Endothelial cell of umbilical vein (primary cell): ENCODE data around the gene LAMA5. TPM values are rescaled to one million over a fixed set of nuclear protein-coding genes. Genes with fewer than 3 reads are reported as not detected.

Experiments used
- BruUV-seq: library from RNA; stranded (reverse); fragments of 400-500 nt; replicated peaks from 2 replicates; lab custom pipeline; 2021; lab: Mats Ljungman, UMichigan
- CTCF ChIA-PET: fragments of 300-600, 350-600 bp; sonication (Branson Sonifier 250); formaldehyde crosslinking; loops from one replicate; lab custom pipeline; 2021; ENCODE audit warnings: antibody characterized with exemption, inconsistent platforms; lab: Charles Lee
- POLR2A ChIA-PET: fragments of 300-600, 350-600 bp; sonication (Branson Sonifier 250); formaldehyde crosslinking; loops from one replicate; lab custom pipeline; 2021; ENCODE audit warnings: antibody characterized with exemption, inconsistent platforms; lab: Charles Lee
- DNase-seq: peaks from one replicate; pipeline ENCODE4 v3.0.0-alpha.2; 2011; ENCODE audit warnings: low read depth, low spot score
- FAIRE-seq: peaks from 2 replicates; lab custom pipeline; 2011; peaks lifted over from hg19 to GRCh38; lab: Jason Lieb, UNC
- H2AFZ ChIP-seq: 2 replicates; pipeline ENCODE4 v1.6.0; 2012; ENCODE audit warnings: low read depth, low read length, control low read depth, inconsistent platforms
- H3K27ac ChIP-seq: 2 replicates; pipeline ENCODE4 v1.5.1; 2011; ENCODE audit warnings: low read depth, mild to moderate bottlenecking, control low read depth, low read length, moderate library complexity; ENCODE audit not compliant: insufficient read depth
- H3K27me3 ChIP-seq, 2 experiments: 2 replicates each; pipeline versions ENCODE4 v1.6.0 to v1.6.1; 2011; ENCODE audit warnings: low read length in 2 of 2, mixed read lengths in 1 of 2; ENCODE audit not compliant: control insufficient read depth in 2 of 2, insufficient read depth in 2 of 2
- H3K36me3 ChIP-seq, 2 experiments: 2 replicates in 1 of 2; 3 replicates in 1 of 2; pipeline ENCODE4 v1.5.1; 2011; ENCODE audit warnings: low read length in 2 of 2, mild to moderate bottlenecking in 1 of 2, moderate library complexity in 1 of 2; ENCODE audit not compliant: control insufficient read depth in 2 of 2, insufficient read depth in 2 of 2; ENCODE audit errors: extremely low read depth in 1 of 2
- H3K4me1 ChIP-seq: 3 replicates; pipeline ENCODE4 v1.5.1; 2011; ENCODE audit warnings: mild to moderate bottlenecking, low read length; ENCODE audit not compliant: control insufficient read depth, insufficient read depth; ENCODE audit errors: extremely low read depth
- H3K4me2 ChIP-seq: 2 replicates; pipeline ENCODE4 v1.6.1; 2011; ENCODE audit warnings: low read length, control low read depth, mixed read lengths; ENCODE audit not compliant: insufficient read depth
- H3K4me3 ChIP-seq, 3 experiments: fragments of 200-600 bp in 1 of 3; sonication (generic), shearing (Covaris generic) in 1 of 3; replicated peaks in 1 of 3; 2 replicates each; pipeline ENCODE4 v1.5.1; 2011 to 2016; ENCODE audit warnings: control low read depth in 3 of 3, low read length in 3 of 3, mild to moderate bottlenecking in 2 of 3, inconsistent platforms in 1 of 3, low read depth in 1 of 3, moderate library complexity in 1 of 3; ENCODE audit not compliant: insufficient read depth in 1 of 3
- H3K79me2 ChIP-seq: 2 replicates; pipeline ENCODE4 v1.6.0; 2012; ENCODE audit warnings: low read length, inconsistent platforms; ENCODE audit not compliant: control insufficient read depth, insufficient read depth
- H3K9ac ChIP-seq: replicated peaks from 2 replicates; pipeline ENCODE3; 2011; ENCODE audit warnings: low read length, control low read depth; ENCODE audit not compliant: insufficient read depth; ENCODE audit errors: extremely low read depth
- H3K9me1 ChIP-seq: replicated peaks from 3 replicates; pipeline ENCODE4 v1.6.0; 2011; ENCODE audit warnings: mild to moderate bottlenecking, low read length; ENCODE audit not compliant: control insufficient read depth, insufficient read depth; ENCODE audit errors: extremely low read depth
- H3K9me3 ChIP-seq: replicated peaks from 2 replicates; pipeline ENCODE4 v1.5.1; 2012; ENCODE audit warnings: low read length, inconsistent platforms; ENCODE audit not compliant: control insufficient read depth, insufficient read depth
- H4K20me1 ChIP-seq: replicated peaks from 2 replicates; pipeline ENCODE3; 2011; ENCODE audit warnings: mild to moderate bottlenecking, low read length; ENCODE audit not compliant: control insufficient read depth, insufficient read depth; ENCODE audit errors: extremely low read depth
- CTCF ChIP-seq, 2 donors: IDR thresholded peaks; 1 replicate in 1 of 2; 2 replicates in 1 of 2; pipeline ENCODE4 v1.5.1; 2011; ENCODE audit warnings: low read length in 2 of 2, mild to moderate bottlenecking in 2 of 2, moderate library complexity in 2 of 2, control low read depth in 1 of 2, inconsistent platforms in 1 of 2, low read depth in 1 of 2; ENCODE audit not compliant: insufficient read depth in 1 of 2; ENCODE audit errors: extremely low read depth in 1 of 2
- EZH2 ChIP-seq: IDR thresholded peaks from 2 replicates; pipeline ENCODE4 v1.6.1; 2012; ENCODE audit warnings: borderline replicate concordance, low read depth, mild to moderate bottlenecking, moderate library complexity, low read length, inconsistent platforms; ENCODE audit not compliant: severe bottlenecking
- FOS ChIP-seq: IDR thresholded peaks from 2 replicates; pipeline ENCODE4 v1.6.1; 2011; ENCODE audit warnings: mild to moderate bottlenecking, low read length, moderate library complexity, borderline replicate concordance; ENCODE audit not compliant: insufficient read depth
- GATA2 ChIP-seq: IDR thresholded peaks from 2 replicates; pipeline ENCODE4 v1.7.0; 2011; ENCODE audit warnings: low read depth, mild to moderate bottlenecking, moderate library complexity, mixed read lengths, low read length; ENCODE audit not compliant: insufficient read length, insufficient read depth
- JUN ChIP-seq: IDR thresholded peaks from 2 replicates; pipeline ENCODE4 v1.6.1; 2011; ENCODE audit warnings: borderline replicate concordance, low read depth; ENCODE audit not compliant: insufficient read length, insufficient read depth
- MAX ChIP-seq: IDR thresholded peaks from 2 replicates; pipeline ENCODE4 v1.6.1; 2011; ENCODE audit not compliant: insufficient read depth, insufficient read length
- MYC ChIP-seq: IDR thresholded peaks from one replicate; pipeline ENCODE4 v1.6.1; 2011; ENCODE audit warnings: mild to moderate bottlenecking, low read depth, low read length
- POLR2A ChIP-seq: IDR thresholded peaks from 2 replicates; pipeline ENCODE4 v1.6.1; 2012; ENCODE audit warnings: low read depth, mild to moderate bottlenecking, control low read depth, low read length
- POLR2AphosphoS5 ChIP-seq: IDR thresholded peaks from 2 replicates; pipeline ENCODE4 v1.6.1; 2012; ENCODE audit warnings: low read depth, mild to moderate bottlenecking, control low read depth, low read length, moderate library complexity; ENCODE audit not compliant: insufficient read depth
- dilution Hi-C: fragments of 300-500 bp; cut with MboI; formaldehyde crosslinking; loops from one replicate; pipeline ENCODE4 v1.15.0; 2019; ENCODE audit warnings: low sequenced_read_pairs; ENCODE audit not compliant: extremely low pct_ligation_motif_present
- intact Hi-C: fragments of 100-400 bp; cut with micrococcal nuclease; formaldehyde crosslinking; loops from one replicate; pipeline ENCODE4 v1.10.0; 2022
- polyA plus RNA-seq, 4 experiments: library from polyadenylated mRNA; depleted of rRNA in 3 of 4; stranded (reverse) in 3 of 4; unstranded in 1 of 4; fragments of >200 nt; gene quantifications; 2 replicates each; pipeline versions ENCODE4 v1.2.1 to v1.2.3, GENCODE V29; 2011 to 2012; ENCODE audit warnings: missing spikeins in 1 of 4
- total RNA-seq: library from RNA; stranded (reverse); gene quantifications from 2 replicates; pipeline ENCODE4 v1.2.3, GENCODE V29; 2021

LAMA5 gene
- total and polyA plus RNA-seq, 2 donors (not counting 3 experiments of a cell fraction or from before 2014, with no cell fraction given), result 24.0 to 145 TPM

GRCh38 chr20:62372042-62372993 is 5.2 kb upstream of the LAMA5 start:
- Histone ChIP-seq H3K4me3 (no peak overlapping the region), H4K20me1 (no peaks in the 10 kb centered on the region), H3K36me3 (no peaks in the 10 kb centered on the region), H3K79me2 (no peaks in the 10 kb centered on the region), H3K27me3 (no peaks in the 10 kb centered on the region), H3K27ac (no peak overlapping the region), H3K9me3 (no peaks in the 10 kb centered on the region), H2AFZ (no peak overlapping the region), H3K9ac (no peak overlapping the region), H3K9me1 (no peaks in the 10 kb centered on the region), H3K4me1 (peaks cover 16% of the 10 kb centered on the region), H3K4me2 (no peak overlapping the region)
- BruUV-seq, result no TSS peak
- FAIRE-seq, result no peak
- CTCF ChIA-PET, result no interaction called here
- POLR2A ChIA-PET, result interaction anchor here (0.5 kb wide), 1 partner anchor 65 kb away, joined by 4 read pairs; no protein-coding TSS in a partner anchor
- TF ChIP-seq POLR2AphosphoS5 (no peak), JUN (no peak), MAX (no peak), FOS (no peak), POLR2A (no peak), EZH2 (no peak), GATA2 (no peak), CTCF (IDR thresholded peaks at IDR 0.05; ENCODE audit: extremely low read depth in 1 of 2, insufficient read depth in 1 of 2, low read depth in 1 of 2, low read length in 2 of 2) (no peak), MYC (no peak)
- no peak for DNase-seq
- dilution Hi-C loops, result no loop called here
- intact Hi-C loops, result no loop called here
